ENCODE measurements around the gene SELENBP1. TPM values are rescaled to one million over a fixed set of nuclear protein-coding genes. Genes with fewer than 3 reads are reported as not detected.

SELENBP1 gene
- total RNA-seq, 4 donors from 2014 or later: 32.6 to 100 (median 54.7) TPM

GRCh38 chr1:151370211-151370911 is 2.1 kb downstream of the SELENBP1 start:
- TF ChIP-seq CTCF (IDR thresholded peaks at IDR 0.05; ENCODE audit: low read depth): no peak

GRCh38 chr1:151369621-151370048 is 2.9 kb downstream of the SELENBP1 start:
- no peak for TF ChIP-seq CTCF (IDR thresholded peaks at IDR 0.05; ENCODE audit: low read depth)

GRCh38 chr1:151369302-151369610 is 3.2 kb downstream of the SELENBP1 start:
- no peak for TF ChIP-seq CTCF (IDR thresholded peaks at IDR 0.05; ENCODE audit: low read depth)

- TF ChIP-seq CTCF (IDR thresholded peaks at IDR 0.05; ENCODE audit: low read depth): no peak
Observed at GRCh38 chr1:151368393-151369301, 3.9 kb downstream of the SELENBP1 start.

- no peak for TF ChIP-seq CTCF (IDR thresholded peaks at IDR 0.05; ENCODE audit: low read depth)
Observed at GRCh38 chr1:151367658-151368392, 4.7 kb downstream of the SELENBP1 start.

- no peak for TF ChIP-seq CTCF (IDR thresholded peaks at IDR 0.05; ENCODE audit: low read depth)
Observed at GRCh38 chr1:151364996-151365395, 7.5 kb downstream of the SELENBP1 start.
